ENCODE results near the gene ZDHHC8. TPM values are rescaled to one million over a fixed set of nuclear protein-coding genes. Genes with fewer than 3 reads are reported as not detected.

Gene ZDHHC8
- total RNA-seq, 1 donor from 2014 or later: 39.2 TPM

DNA sequence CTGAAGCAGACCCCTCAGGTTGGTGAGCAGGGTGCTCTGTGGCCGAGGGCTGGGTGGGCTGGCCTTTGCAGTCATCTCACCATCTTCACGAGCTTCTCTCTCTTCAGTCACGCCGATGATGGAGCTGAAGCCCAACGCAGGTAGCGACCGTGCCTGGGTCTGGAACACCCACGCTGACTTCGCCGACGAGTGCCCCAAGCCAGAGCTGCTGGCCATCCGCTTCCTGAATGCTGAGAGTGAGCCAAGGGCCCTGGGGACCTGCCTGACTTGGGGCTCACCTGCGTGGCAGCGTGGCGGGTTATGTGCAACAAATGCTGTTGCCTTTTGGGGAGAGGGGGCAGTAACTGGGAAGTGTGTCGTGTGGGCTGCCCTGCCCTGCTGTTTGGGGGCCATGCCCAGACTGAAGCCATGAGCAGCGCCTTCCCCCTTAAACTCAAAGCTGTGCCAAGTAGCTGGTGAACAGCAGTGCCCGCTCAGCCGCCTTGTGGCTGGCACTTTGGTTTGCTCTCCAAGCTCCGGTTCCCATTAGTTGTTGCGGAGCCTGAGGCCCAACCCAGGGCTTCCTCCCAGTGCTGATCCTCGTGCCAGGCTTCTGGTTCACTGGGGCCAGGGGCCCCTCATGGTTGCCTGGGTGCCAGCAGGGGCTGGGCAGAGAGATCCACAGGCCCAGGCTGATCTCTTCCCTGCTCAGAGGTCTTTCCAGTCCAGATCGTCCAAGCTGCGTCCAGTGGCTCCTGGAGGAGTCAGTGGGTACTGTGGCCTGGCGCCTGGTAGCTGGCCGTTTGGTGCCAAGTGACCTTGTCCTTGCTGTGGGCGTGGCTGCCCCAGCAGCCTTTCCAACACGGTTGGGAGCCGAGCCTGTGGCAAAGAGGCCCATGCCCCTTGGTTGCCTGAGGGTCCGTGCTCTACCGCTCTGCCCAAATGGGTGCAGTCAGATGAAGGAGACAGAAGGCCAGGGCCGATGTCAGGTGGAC, 6.1 kb upstream of the ZDHHC8 start:
- ATAC-seq (ENCODE audit: poor library complexity): no peak
- DNase-seq: no peak
- intact Hi-C loops (cut with DNase I): no loop called here

DNA sequence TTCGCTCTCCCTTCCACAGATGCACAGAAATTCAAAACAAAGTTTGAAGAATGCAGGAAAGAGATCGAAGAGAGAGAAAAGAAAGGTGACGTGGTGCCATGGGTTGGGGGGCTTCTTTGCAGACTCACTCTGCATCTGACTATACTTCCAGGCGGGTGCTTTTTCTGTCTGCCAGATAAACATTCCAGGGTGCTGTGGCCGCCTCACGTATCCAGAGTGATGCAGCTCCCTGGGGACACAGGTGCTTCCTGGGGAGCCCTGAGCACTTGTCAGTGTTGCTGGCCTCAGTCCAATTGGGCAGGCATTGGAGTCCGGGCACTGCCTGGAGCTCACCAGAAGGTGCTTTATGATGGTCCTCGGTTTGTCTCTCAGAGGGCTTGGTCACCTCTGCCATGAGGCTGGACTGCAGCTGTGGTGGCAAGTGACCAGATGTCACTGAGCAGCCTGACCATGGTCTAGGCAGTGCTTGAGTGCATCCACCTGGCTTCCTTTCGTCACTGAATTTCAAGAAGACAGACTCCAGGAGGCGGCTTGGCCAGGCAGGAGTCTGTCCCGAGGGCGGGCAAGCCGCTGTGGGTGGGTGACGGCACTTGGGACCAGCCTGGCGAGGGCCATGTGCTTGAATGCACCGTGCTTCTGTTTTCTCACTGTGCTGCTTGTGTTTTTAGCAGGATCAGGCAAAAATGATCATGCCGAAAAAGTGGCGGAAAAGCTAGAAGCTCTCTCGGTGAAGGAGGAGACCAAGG, 5.1 kb upstream of the ZDHHC8 start:
- ATAC-seq (ENCODE audit: poor library complexity): no peak
- DNase-seq: no peak
- intact Hi-C loops (cut with DNase I): no loop called here

GRCh38 chr22:20127318-20127868, 4.2 kb upstream of the ZDHHC8 start:
- intact Hi-C loops (cut with DNase I): no loop called here
- DNase-seq: no peak
- no peak for ATAC-seq (ENCODE audit: poor library complexity)

DNA sequence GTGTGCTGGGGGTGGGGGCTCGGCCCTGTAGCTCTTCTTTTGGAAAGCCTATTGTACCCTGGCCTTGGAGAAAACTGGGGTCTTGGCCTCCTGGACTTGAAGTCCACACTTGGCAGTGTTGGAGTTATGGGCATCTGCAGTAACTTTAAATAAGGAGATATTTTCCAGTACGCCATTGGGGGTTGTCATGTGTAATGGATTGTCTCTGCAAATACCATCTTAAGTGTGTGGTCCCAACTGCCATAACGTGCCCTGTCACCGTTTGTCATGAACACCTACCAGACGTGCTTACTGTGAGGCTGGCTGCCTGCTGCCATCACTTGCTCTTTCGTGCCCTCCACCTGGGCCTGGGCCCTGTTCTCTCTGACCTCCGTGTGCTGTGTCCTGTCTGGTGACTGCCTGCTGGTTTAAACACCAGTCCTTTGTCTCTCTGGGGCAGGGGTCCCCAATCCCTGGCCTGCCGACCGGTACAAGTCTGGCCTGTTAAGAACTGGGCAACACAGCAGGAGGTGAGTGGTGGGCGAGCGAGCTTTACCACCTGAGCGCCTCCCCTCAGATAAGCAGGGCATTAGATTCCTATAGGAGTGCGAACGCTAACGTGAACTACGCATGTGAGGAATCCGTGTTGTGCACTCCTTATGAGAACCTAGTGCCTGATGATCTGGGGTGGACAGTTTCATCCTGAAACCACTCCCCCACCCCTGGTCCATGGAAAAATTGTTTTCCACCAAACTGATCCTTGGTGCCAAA, 3.6 kb upstream of the ZDHHC8 start:
- ATAC-seq (ENCODE audit: poor library complexity): no peak
- intact Hi-C loops (cut with DNase I): no loop called here
- DNase-seq: no peak

GRCh38 chr22:20128619-20128901, 3.0 kb upstream of the ZDHHC8 start:
- DNase-seq (no peak), ATAC-seq (ENCODE audit: poor library complexity) (no peak)
- intact Hi-C loops (cut with DNase I): no loop called here

GRCh38 chr22:20128902-20129746, 2.5 kb upstream of the ZDHHC8 start:
- ATAC-seq (ENCODE audit: poor library complexity): no peak
- no peak for DNase-seq
- intact Hi-C loops (cut with DNase I): no loop called here

- ATAC-seq (ENCODE audit: poor library complexity) (no peak), DNase-seq (no peak)
- intact Hi-C loops (cut with DNase I): no loop called here
Observed at GRCh38 chr22:20129747-20130014, 1.9 kb upstream of the ZDHHC8 start.

GRCh38 chr22:20130319-20130718, 1.3 kb upstream of the ZDHHC8 start:
- intact Hi-C loops (cut with DNase I): no loop called here
- DNase-seq (no peak), ATAC-seq (ENCODE audit: poor library complexity) (no peak)

GRCh38 chr22:20130731-20131596, 640 bp upstream of the ZDHHC8 start:
- peak; percentile 94 for DNase-seq
- intact Hi-C loops (cut with DNase I): no loop called here

GRCh38 chr22:20131859-20132685, 468 bp downstream of the ZDHHC8 start:
- no peak for ATAC-seq (ENCODE audit: poor library complexity)
- peak; percentile 68 for DNase-seq
- intact Hi-C loops (cut with DNase I): no loop called here

More at GRCh38 chr22:20130731-20131596, 640 bp upstream of the ZDHHC8 start:
- ATAC-seq (ENCODE audit: poor library complexity): peak; percentile 92

DNA sequence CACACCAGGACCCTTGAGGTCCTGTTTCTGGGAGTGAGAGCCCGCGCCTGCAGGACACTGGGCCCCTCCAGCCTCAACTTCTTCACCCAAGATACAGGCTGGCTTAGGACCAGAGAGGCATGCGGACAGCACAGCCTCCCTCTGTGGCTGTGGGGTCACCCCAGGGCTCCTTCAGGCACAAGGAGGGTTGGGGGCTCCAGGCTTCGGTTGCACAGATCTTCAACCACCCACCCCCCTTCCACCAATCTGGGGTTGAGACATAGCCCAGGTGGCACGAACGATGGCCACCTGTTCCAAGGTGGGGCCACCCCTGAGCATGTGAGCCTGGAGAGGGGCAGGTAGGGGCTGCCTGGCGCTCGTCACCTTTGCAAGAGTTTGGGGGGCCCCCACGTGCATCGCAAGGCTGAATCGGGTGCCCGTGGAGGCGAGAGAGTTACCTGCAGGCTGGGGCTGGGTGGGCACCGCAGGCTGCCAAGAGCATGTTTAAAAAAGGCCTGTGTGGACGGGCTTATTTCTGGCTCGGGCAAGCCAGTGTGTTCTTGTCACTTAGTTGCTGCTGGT, 1.2 kb downstream of the ZDHHC8 start:
- intact Hi-C loops (cut with DNase I): no loop called here
- ATAC-seq (ENCODE audit: poor library complexity) (no peak), DNase-seq (no peak)

DNA sequence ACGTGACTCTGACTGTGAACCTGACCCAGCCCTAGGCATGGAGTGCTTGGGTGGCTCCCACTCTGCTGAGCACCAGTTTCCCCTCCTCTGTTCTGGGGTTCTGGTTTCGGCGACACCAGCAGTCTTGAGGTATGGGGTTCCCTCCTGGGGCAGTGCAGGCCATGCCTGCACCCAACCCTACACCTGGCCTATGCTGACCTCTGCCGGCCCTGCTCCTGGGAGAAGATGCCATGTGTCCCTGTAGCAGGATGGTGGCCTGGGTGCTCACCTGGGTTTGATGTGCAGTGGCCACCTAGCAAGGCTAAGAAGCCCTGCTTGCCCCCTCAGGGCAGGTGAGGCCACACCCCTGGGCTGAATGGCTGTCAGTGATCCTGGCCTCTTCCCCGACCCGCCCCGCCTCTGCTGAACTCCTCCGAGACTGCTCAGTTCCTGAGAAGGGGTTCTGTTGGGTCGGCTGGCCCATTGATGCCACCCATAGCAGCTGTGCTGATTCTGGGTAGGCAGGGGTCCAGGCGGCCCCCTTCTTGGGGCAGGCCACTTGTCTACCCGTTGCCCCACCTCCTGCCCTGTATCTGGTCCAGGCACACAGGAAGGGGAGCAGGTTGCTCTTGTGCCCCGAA, 2.4 kb downstream of the ZDHHC8 start:
- ATAC-seq (ENCODE audit: poor library complexity) (no peak), DNase-seq (no peak)
- intact Hi-C loops (cut with DNase I): no loop called here

GRCh38 chr22:20135265-20135664, 3.7 kb downstream of the ZDHHC8 start:
- no peak for DNase-seq
- intact Hi-C loops (cut with DNase I): no loop called here
- no peak for ATAC-seq (ENCODE audit: poor library complexity)

DNA sequence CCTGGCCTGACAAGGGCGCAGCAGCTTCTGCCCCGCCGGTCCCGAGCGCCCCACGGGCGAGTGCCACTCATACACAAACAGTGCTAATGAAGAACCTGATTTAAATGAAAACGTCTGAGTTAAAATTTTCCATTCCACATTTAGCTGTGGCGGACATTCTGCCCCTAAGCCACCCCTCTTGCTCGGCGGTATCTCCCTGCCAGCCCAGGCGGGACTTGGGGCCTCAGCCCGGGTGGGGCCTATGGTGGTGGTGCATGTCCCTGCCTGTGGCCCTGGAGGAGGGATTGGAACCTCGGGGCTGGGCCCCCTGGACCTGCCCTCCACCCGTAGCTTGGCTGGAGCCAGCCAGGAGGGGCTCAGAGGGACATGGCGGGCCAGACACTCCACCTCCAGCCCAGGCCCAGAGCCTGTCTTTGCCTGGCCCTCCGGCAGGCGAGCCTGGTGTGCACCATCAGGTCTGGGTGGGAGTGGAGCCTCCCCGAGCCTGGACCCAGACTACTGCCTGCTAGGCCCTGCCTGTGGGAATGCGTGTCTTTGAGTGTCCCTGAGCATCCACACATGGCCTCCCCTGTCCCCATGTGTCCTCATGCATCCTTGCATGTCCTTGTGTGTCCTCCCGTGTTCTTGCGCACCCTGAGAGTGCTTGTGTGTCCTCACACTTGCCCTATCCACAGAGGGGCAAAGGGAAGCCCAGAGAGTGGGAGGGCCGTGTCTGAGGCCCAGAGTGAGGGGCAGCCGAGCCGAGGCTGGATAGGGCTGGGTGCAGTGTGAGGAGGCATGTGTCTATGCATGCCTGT, 4.4 kb downstream of the ZDHHC8 start:
- no peak for ATAC-seq (ENCODE audit: poor library complexity)
- intact Hi-C loops (cut with DNase I): no loop called here
- no peak for DNase-seq

DNA sequence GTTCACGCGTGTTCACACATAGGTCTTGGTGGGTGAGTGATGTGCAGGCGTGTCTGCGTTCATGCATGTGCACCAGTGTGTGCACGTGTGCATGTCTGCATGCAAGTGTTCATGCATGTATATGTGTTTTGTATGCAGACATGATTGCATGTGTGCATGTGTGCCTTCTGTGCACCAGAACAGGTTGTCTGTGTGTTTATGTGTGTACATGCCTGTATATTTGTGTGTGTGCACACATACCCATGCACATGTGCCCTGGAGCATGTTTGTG, 4.9 kb downstream of the ZDHHC8 start:
- ATAC-seq (ENCODE audit: poor library complexity) (no peak), DNase-seq (no peak)
- intact Hi-C loops (cut with DNase I): no loop called here

DNA sequence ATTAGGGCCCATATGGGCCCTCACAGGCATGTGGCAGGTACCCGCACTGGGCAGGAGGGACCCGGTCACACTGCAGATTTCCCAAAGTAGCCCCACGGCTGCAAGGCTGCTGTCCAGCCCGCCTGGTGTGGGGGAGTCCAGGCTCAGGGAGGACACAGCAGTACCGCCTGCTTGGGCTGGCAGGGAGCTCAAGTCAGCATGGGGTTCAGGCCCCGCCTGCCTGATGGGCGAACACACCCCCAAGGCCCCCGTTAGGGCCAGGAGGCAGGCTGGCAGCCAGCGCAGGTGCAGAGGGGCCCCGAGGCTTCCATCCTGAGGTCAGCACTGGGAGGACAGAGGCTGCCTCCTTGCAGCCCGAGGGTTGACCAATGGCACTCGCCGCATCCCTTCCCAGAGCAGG, 5.5 kb downstream of the ZDHHC8 start:
- intact Hi-C loops (cut with DNase I): no loop called here
- ATAC-seq (ENCODE audit: poor library complexity) (no peak), DNase-seq (no peak)

Measured in Right ventricle myocardium superior (tissue), 1 donor.